ENCODE data around the gene ZFYVE19. TPM values are rescaled to one million over a fixed set of nuclear protein-coding genes. Genes with fewer than 3 reads are reported as not detected.

Gene ZFYVE19
- total RNA-seq, 1 experiment from 2014 or later = 25.4 TPM

GRCh38 chr15:40815042-40815698, 8.3 kb downstream of the ZFYVE19 start:
- DNase-seq (ENCODE audit: low read depth) = no peak

GRCh38 chr15:40819048-40819447, 12.2 kb downstream of the ZFYVE19 start:
- DNase-seq (ENCODE audit: low read depth) = no peak

GRCh38 chr15:40821195-40821594, 14.3 kb downstream of the ZFYVE19 start:
- DNase-seq (ENCODE audit: low read depth) = no peak

- DNase-seq (ENCODE audit: low read depth) = no peak
Measured at GRCh38 chr15:40823572-40824343, 16.9 kb downstream of the ZFYVE19 start.

GRCh38 chr15:40825661-40826422, 19.0 kb downstream of the ZFYVE19 start:
- DNase-seq (ENCODE audit: low read depth) = peak; percentile 62

- no peak for DNase-seq (ENCODE audit: low read depth)
Measured at GRCh38 chr15:40826423-40827075, 19.7 kb downstream of the ZFYVE19 start.

- DNase-seq (ENCODE audit: low read depth) = no peak
Measured at GRCh38 chr15:40828447-40829036, 21.7 kb downstream of the ZFYVE19 start, which contains the start of gene PPP1R14D. Gene PPP1R14D, minus strand, starts transcription at chr15:40828708. Its CDS starts 67 bp downstream, at chr15:40828641.

- DNase-seq (ENCODE audit: low read depth) = no peak
Measured at GRCh38 chr15:40829115-40829514, 22.2 kb downstream of the ZFYVE19 start.

GRCh38 chr15:40830884-40831283, 24.0 kb downstream of the ZFYVE19 start:
- no peak for DNase-seq (ENCODE audit: low read depth)

GRCh38 chr15:40831861-40832260, 25.0 kb downstream of the ZFYVE19 start:
- DNase-seq (ENCODE audit: low read depth) = no peak

- DNase-seq (ENCODE audit: low read depth) = no peak
Measured at GRCh38 chr15:40832903-40833302, 26.0 kb downstream of the ZFYVE19 start.

- DNase-seq (ENCODE audit: low read depth) = no peak
Measured at GRCh38 chr15:40836020-40836419, 29.1 kb downstream of the ZFYVE19 start.

- no peak for DNase-seq (ENCODE audit: low read depth)
Measured at GRCh38 chr15:40838756-40839155, 31.9 kb downstream of the ZFYVE19 start.

GRCh38 chr15:40841741-40842140, 34.9 kb downstream of the ZFYVE19 start:
- DNase-seq (ENCODE audit: low read depth) = no peak

- DNase-seq (ENCODE audit: low read depth) = no peak
Measured at GRCh38 chr15:40843261-40843884, 36.5 kb downstream of the ZFYVE19 start.

GRCh38 chr15:40843885-40844695, 37.2 kb downstream of the ZFYVE19 start, which contains the start of gene SPINT1:
Gene SPINT1, plus strand, starts transcription at chr15:40844048. Its CDS starts 507 bp downstream, at chr15:40844555.
- DNase-seq (ENCODE audit: low read depth) = no peak

- peak; percentile 20 for DNase-seq (ENCODE audit: low read depth)
Measured at GRCh38 chr15:40844696-40845030, 37.8 kb downstream of the ZFYVE19 start.

GRCh38 chr15:40845036-40845435, 38.1 kb downstream of the ZFYVE19 start:
- no peak for DNase-seq (ENCODE audit: low read depth)

GRCh38 chr15:40845511-40846284, 38.8 kb downstream of the ZFYVE19 start:
- DNase-seq (ENCODE audit: low read depth) = peak; percentile 34

Data from Daoy (cell line).